Ovary (tissue), 9 donors: ENCODE data around the gene LRRD1. TPM values are rescaled to one million over a fixed set of nuclear protein-coding genes. Genes with fewer than 3 reads are reported as not detected.

Source experiments
- DNase-seq, 5 donors: peaks; one replicate each; pipeline ENCODE4 v3.0.0-alpha.2; 2019 to 2020
- H3K27ac ChIP-seq, 2 donors: fragments of 200-600 bp; one replicate each; pipeline versions ENCODE4 v1.5.1 to v1.8.0; 2019 to 2022
- H3K27me3 ChIP-seq: fragments of 200-600 bp; one replicate; pipeline ENCODE4 v1.8.0; 2022
- H3K36me3 ChIP-seq: fragments of 200-600 bp; sonication (generic); one replicate; pipeline ENCODE4 v1.5.1; 2019
- H3K4me1 ChIP-seq: one replicate; pipeline ENCODE4 v1.8.1; 2013; ENCODE audit warnings: mild to moderate bottlenecking, moderate library complexity; ENCODE audit not compliant: insufficient read depth
- H3K4me3 ChIP-seq: fragments of 200-600 bp; sonication (generic); one replicate; pipeline ENCODE4 v1.5.1; 2017
- H3K9me3 ChIP-seq, 2 donors: fragments of 200-600 bp in 1 of 2; sonication (generic) in 1 of 2; one replicate each; pipeline versions ENCODE4 v1.5.1 to v1.8.1; 2013 to 2019; ENCODE audit warnings: mild to moderate bottlenecking in 1 of 2, moderate library complexity in 1 of 2
- CTCF ChIP-seq, 3 donors: fragments of 450-650 bp in 2 of 3; fragments of 200-600 bp in 1 of 3; IDR thresholded peaks; one replicate each; pipeline versions ENCODE4 v1.5.1 to v1.8.0; 2016 to 2022; ENCODE audit warnings: antibody characterized with exemption in 3 of 3, mild to moderate bottlenecking in 1 of 3
- EP300 ChIP-seq: sonication (generic); formaldehyde crosslinking; IDR thresholded peaks from one replicate; pipeline ENCODE4 v1.6.1; 2017; ENCODE audit warnings: antibody characterized with exemption
- POLR2A ChIP-seq: fragments of 450-650 bp; IDR thresholded peaks from one replicate; pipeline ENCODE4 v1.6.1; 2017; ENCODE audit warnings: antibody characterized with exemption, mild to moderate bottlenecking, moderate library complexity
- WGBS, 3 donors: extraction: QIAGEN DNeasy Blood & Tissue Kit in 1 of 3; methylation state at CpG; one replicate each; pipeline versions ENCODE4 v1.1.5 to v1.1.7; 2013 to 2017; 5-methylcytosine and 5-hydroxymethylcytosine counted together
- intact Hi-C, 4 donors: fragments of 100-400 bp; cut with DNase I; formaldehyde crosslinking; loops; one replicate each; pipeline versions ENCODE4 v1.11.0 to v1.15.1; 2022 to 2023
- polyA plus RNA-seq, 2 donors: library from polyadenylated mRNA; stranded (reverse); fragments of 200-250 nt in 1 of 2; fragments of 350-450 nt in 1 of 2; fragmentation: Illumina TruSeq in 1 of 2; extraction: RNeasy Lipid Tissue Mini Kit (QIAGEN cat#74804) in 1 of 2; gene quantifications; one replicate each; pipeline ENCODE4 v1.2.3, GENCODE V29; 2013 to 2014
- total RNA-seq, 7 donors: library from RNA; depleted of rRNA in 2 of 7; stranded (reverse); fragments of >200 nt in 2 of 7; fragmentation: NEBNext Ultra II Directional in 3 of 7; extraction: Animal tissue kit (Norgen Biotek cat#: 25700) in 3 of 7; gene quantifications; one replicate each; pipeline versions ENCODE4 v1.1.0 to v1.2.4, GENCODE V29; 2016 to 2023
- donor health status: DM: no; HTN: no; CAD: no; lungs with moderate emphysema.
- donor health status: DM: no; HTN: no; CAD: no.
- donor health status: Bipolar disorder and iron deficiency.
- donor health status: DM: yes; HTN: yes; CAD: no.
- donor health status: DM: no; HTN: no; CAD: no.
- donor health status: DM: yes; HTN: yes; CAD: no.

LRRD1 gene
- total and polyA plus RNA-seq, 9 donors = 0.11 to 0.60 (median 0.32) TPM; not detected in 3

DNA sequence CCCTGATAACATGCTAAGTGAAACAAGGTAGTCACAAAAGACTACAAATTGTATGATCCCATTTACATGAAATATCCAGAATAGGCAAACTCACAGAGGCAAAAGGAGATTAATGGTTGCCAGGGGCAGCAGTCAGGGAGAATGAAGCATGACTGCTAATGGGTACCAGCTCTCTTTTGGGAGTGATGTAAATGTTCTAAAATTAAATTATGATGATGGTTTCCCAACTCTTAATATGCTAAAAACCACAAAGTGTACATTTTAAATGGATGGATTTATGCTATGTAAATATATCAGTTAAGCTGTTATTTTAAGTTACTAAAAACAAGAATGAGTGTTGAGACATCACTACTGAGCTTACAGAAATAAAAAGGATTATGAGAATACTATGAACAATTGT lies 57.3 kb downstream of the LRRD1 start:
- intact Hi-C loops = no loop called here
- peaks cover 4% of the 10 kb centered on the region for H3K4me1 ChIP-seq
- no peak overlapping the region for H3K4me3 ChIP-seq
- no peak overlapping the region for H3K27ac ChIP-seq
- TF ChIP-seq EP300 (no peak), CTCF (IDR thresholded peaks at IDR 0.05) (no peak), POLR2A (no peak)
- no peak for DNase-seq
- no peaks in the 10 kb centered on the region for H3K27me3 ChIP-seq
- no peaks in the 10 kb centered on the region for H3K9me3 ChIP-seq
- no peaks in the 10 kb centered on the region for H3K36me3 ChIP-seq

- WGBS, 3 donors = 95 to 98% (median 98%) methylated on average over 1 of the region's 1 CpG
- no peaks in the 10 kb centered on the region for H3K36me3 ChIP-seq
- TF ChIP-seq POLR2A (no peak), CTCF (IDR thresholded peaks at IDR 0.05) (no peak), EP300 (no peak)
Observed at GRCh38 chr7:92119213-92119759, 59.7 kb downstream of the LRRD1 start.

DNA sequence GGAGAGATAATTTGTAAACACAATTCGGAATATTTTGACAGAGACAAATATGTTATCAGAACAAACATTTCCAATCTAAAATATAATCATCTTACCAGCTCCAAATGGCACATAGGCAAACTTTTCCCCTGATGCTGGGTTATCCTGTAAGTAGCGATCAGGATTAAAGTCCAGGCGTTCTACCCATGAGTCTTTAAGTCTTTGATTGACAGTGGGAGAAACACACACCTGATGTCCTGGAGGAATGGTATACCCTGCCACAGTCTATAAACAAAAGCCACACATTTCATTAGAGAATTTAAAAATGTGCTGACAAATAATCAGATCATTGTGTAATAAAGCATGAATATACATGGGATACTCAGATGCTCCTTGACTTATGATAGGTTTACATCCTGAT lies 62.0 kb downstream of the LRRD1 start:
- intact Hi-C loops = no loop called here
- H3K27ac ChIP-seq = no peak overlapping the region
- DNase-seq = no peak
- no peak for TF ChIP-seq POLR2A
- TF ChIP-seq EP300 = no peak
- no peak for TF ChIP-seq CTCF (IDR thresholded peaks at IDR 0.05)
- H3K27me3 ChIP-seq = no peaks in the 10 kb centered on the region
- H3K4me3 ChIP-seq = no peak overlapping the region
- no peaks in the 10 kb centered on the region for H3K9me3 ChIP-seq
- H3K36me3 ChIP-seq = no peaks in the 10 kb centered on the region
- 92 to 93% (median 92%) methylated on average over 3 of the region's 3 CpGs for whole genome bisulfite sequencing, 3 donors
- H3K4me1 ChIP-seq = peaks cover 4% of the 10 kb centered on the region

More at GRCh38 chr7:92119213-92119759, 59.7 kb downstream of the LRRD1 start:
- intact Hi-C loops = no loop called here
- Histone ChIP-seq H3K4me1 (peaks cover 4% of the 10 kb centered on the region), H3K27ac (no peak overlapping the region), H3K27me3 (no peaks in the 10 kb centered on the region), H3K4me3 (no peak overlapping the region), H3K9me3 (no peaks in the 10 kb centered on the region)
- DNase-seq = no peak

DNA sequence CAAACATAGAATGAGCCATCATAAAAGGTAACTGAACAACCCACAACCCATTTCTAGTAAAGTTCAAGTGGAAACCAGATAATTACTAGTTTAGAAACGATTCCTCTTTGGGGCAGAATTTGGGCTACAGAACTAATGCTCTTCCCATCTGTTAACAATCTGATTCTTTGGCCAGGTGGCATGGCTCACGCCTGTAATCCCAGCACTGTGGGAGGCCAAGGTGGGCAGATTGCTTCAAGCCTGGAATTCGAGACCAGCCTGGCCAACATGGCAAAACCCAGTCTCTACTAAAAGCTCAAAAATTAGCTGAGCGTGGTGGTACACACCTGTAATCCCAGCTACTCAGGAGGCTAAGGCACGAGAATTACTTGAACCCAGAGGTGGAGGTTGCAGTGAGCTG lies 63.1 kb downstream of the LRRD1 start:
- DNase-seq = no peak
- Histone ChIP-seq H3K4me3 (no peak overlapping the region), H3K4me1 (peaks cover 4% of the 10 kb centered on the region), H3K27ac (no peak overlapping the region), H3K36me3 (no peaks in the 10 kb centered on the region), H3K27me3 (no peaks in the 10 kb centered on the region), H3K9me3 (no peaks in the 10 kb centered on the region)
- intact Hi-C loops = no loop called here
- WGBS, 3 donors = 93 to 95% (median 95%) methylated on average over 5 of the region's 5 CpGs
- TF ChIP-seq EP300 (no peak), CTCF (IDR thresholded peaks at IDR 0.05) (no peak), POLR2A (no peak)
